Upper lobe of right lung (tissue), 1 donor: ENCODE results near the gene RPS21. TPM values are rescaled to one million over a fixed set of nuclear protein-coding genes. Genes with fewer than 3 reads are reported as not detected.

Experiments used
- ATAC-seq: fragments of 200-7000 bp; cut with Tn5 transposase; one replicate; pipeline ENCODE4 v1.9.1; 2020; ENCODE audit warnings: mild to moderate bottlenecking, moderate library complexity
- DNase-seq: peaks from one replicate; pipeline ENCODE4 v3.0.0-alpha.2; 2020
- H3K27ac ChIP-seq: fragments of 200-600 bp; one replicate; pipeline ENCODE4 v1.8.0; 2022
- H3K27me3 ChIP-seq: fragments of 200-600 bp; one replicate; pipeline ENCODE4 v1.8.0; 2022; ENCODE audit warnings: mild to moderate bottlenecking
- H3K36me3 ChIP-seq: fragments of 200-600 bp; one replicate; pipeline ENCODE4 v1.8.0; 2022
- H3K4me1 ChIP-seq: fragments of 200-600 bp; one replicate; pipeline ENCODE4 v1.8.0; 2022
- H3K4me3 ChIP-seq: fragments of 200-600 bp; one replicate; pipeline ENCODE4 v1.8.0; 2022; ENCODE audit warnings: mild to moderate bottlenecking
- H3K9me3 ChIP-seq: fragments of 200-600 bp; one replicate; pipeline ENCODE4 v1.8.0; 2022
- intact Hi-C: fragments of 100-400 bp; cut with DNase I; formaldehyde crosslinking; loops from one replicate; pipeline ENCODE4 v1.11.0; 2022
- total RNA-seq: library from RNA; stranded (reverse); fragmentation: NEBNext Ultra II Directional; extraction: Animal tissue kit (Norgen Biotek cat#: 25700); gene quantifications from one replicate; pipeline ENCODE4 v1.2.1, GENCODE V29; 2021
- TF ChIP-seq, protein P1 (sequence below): fragments of 200-600 bp; IDR thresholded peaks from one replicate; pipeline ENCODE4 v1.8.0; 2022; ENCODE audit warnings: antibody characterized with exemption
- donor health status: DM: no; HTN: yes; CAD: no; lungs with severe emphysema.

Gene RPS21
- total RNA-seq, 1 donor from 2014 or later, result 1,050 TPM

- intact Hi-C loops, result no loop called here
- ATAC-seq (no peak), DNase-seq (no peak)
- Histone ChIP-seq H3K4me3 (peak overlapping the region; percentile 13), H3K36me3 (no peaks in the 10 kb centered on the region), H3K27ac (peak overlapping the region; percentile 83), H3K9me3 (no peaks in the 10 kb centered on the region), H3K4me1 (peaks cover 75% of the 10 kb centered on the region), H3K27me3 (no peaks in the 10 kb centered on the region)
- TF ChIP-seq, protein P1, sequence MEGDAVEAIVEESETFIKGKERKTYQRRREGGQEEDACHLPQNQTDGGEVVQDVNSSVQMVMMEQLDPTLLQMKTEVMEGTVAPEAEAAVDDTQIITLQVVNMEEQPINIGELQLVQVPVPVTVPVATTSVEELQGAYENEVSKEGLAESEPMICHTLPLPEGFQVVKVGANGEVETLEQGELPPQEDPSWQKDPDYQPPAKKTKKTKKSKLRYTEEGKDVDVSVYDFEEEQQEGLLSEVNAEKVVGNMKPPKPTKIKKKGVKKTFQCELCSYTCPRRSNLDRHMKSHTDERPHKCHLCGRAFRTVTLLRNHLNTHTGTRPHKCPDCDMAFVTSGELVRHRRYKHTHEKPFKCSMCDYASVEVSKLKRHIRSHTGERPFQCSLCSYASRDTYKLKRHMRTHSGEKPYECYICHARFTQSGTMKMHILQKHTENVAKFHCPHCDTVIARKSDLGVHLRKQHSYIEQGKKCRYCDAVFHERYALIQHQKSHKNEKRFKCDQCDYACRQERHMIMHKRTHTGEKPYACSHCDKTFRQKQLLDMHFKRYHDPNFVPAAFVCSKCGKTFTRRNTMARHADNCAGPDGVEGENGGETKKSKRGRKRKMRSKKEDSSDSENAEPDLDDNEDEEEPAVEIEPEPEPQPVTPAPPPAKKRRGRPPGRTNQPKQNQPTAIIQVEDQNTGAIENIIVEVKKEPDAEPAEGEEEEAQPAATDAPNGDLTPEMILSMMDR, result no peak
Measured at GRCh38 chr20:62357681-62358080, 29.2 kb upstream of the RPS21 start.

GRCh38 chr20:62358171-62359042 is 28.5 kb upstream of the RPS21 start:
- no peaks in the 10 kb centered on the region for H3K27me3 ChIP-seq
- peaks cover 74% of the 10 kb centered on the region for H3K4me1 ChIP-seq
- H3K27ac ChIP-seq, result peak overlapping the region; percentile 83
- intact Hi-C loops, result no loop called here
- TF ChIP-seq, protein P1, result no peak
- peak; percentile 29 for ATAC-seq
- H3K4me3 ChIP-seq, result peak overlapping the region; percentile 5
- no peaks in the 10 kb centered on the region for H3K9me3 ChIP-seq
- H3K36me3 ChIP-seq, result no peaks in the 10 kb centered on the region
- DNase-seq, result no peak

DNA sequence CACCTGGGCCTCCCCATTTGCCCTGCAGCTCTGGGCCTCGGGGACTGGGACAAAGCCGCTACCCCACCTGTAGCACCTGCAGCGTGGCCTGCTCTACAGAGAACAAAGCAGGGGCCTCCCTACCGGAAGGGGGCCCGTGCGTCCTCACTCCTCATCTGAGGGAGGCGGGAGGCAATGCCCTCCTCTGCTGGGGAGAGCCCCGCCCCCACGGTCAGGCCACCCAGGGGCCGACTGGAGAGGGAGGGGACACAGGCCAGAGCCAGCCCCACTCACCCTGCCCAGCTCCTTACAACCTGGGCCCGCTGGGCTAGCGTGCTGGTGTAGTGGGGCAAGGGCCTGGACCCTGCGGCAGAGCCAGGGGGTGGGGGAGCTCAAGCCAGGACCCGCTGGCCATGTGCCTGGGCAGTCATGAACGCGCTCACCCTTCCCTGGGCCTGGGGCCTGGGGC is 27.8 kb upstream of the RPS21 start:
- ATAC-seq, result no peak
- Histone ChIP-seq H3K4me1 (peaks cover 80% of the 10 kb centered on the region), H3K36me3 (no peaks in the 10 kb centered on the region), H3K4me3 (no peak overlapping the region), H3K27ac (peak overlapping the region; percentile 83), H3K27me3 (no peaks in the 10 kb centered on the region), H3K9me3 (no peaks in the 10 kb centered on the region)
- TF ChIP-seq, protein P1, result no peak
- DNase-seq, result no peak
- intact Hi-C loops, result no loop called here

DNA sequence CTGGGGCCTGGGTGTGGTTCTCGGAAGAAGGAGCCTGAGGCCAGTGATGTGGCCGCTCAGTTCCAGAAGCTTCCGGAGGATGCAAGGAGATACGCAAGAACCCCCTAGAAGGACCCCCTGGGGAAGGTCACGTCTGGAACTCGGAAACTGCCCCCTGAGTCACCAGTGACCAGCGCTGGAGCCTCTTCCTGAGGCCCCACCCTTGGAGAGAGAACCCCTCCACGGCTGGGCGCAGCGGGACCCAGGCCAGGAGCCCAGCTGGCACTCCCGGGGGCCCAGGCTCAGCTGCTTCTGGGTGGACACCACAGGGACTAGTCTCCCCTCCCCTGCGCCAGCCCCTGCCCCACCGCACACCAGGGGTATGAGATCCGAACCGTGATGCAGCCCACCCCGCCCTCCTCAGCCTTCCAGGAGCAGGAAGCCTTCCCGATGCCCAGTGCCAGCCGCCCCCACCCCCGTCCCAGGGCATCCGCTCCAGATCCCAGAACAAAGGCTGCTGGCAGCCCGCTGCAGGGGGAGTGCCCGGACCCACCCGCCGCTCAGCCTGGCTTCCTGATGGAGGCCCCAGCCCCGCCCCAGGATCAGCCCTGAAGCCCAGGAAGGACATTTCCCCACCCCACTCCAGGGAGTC is 27.3 kb upstream of the RPS21 start:
- Histone ChIP-seq H3K4me3 (no peak overlapping the region), H3K9me3 (no peaks in the 10 kb centered on the region), H3K4me1 (peaks cover 86% of the 10 kb centered on the region), H3K27me3 (no peaks in the 10 kb centered on the region), H3K27ac (peak overlapping the region; percentile 83), H3K36me3 (no peaks in the 10 kb centered on the region)
- ATAC-seq (peak; percentile 1), DNase-seq (no peak)
- TF ChIP-seq, protein P1, result no peak
- intact Hi-C loops, result no loop called here

DNA sequence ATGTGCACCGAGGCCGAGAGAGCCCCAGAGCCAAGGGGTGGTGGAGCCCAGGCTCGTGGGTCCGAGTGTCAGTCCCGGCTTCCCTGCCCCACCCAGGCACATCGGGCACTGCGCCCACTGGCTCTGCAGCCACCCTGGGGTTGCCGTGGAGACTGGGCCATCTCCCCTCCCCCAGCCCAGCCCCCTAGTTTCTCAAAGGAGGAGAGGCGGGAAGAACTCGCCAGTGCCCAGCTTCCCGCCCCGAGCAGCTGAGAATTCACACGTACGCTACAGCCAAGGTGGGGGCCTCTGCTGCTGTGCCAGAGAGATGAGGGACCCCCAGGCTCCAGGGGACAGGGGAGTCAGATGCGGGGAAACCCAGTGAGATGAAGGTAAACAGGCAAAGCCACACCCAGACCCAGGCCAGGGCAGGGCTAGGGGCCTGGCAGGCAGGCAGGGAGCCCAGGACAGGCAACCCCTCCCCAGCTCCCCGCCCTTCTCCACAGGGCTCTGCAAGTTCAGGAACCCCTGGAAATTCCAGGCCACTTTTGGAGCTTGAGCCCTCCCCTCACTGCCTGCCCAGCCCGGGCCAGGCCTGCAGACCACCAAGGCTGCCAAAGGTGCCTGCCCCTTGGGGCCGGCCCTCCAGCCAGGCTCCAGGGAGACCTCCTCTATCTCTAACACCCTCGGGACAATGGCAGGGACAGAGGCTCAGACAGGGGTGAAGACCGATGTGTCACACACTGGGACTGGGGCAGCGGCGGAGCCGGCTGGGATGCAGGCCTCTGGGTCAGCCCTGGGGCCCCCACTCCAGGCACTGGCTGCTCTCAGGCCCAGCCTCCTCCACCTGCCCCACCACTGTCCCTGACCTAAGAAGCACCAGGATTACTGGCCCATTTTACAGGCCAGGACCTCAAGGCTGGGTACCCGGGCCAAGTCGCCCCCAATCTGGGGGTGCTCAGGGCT is 25.8 kb upstream of the RPS21 start:
- Histone ChIP-seq H3K4me3 (no peak overlapping the region), H3K36me3 (no peaks in the 10 kb centered on the region), H3K27ac (peak overlapping the region; percentile 72), H3K4me1 (peaks cover 78% of the 10 kb centered on the region), H3K27me3 (no peaks in the 10 kb centered on the region), H3K9me3 (no peaks in the 10 kb centered on the region)
- TF ChIP-seq, protein P1, result no peak
- ATAC-seq (peak; percentile 32), DNase-seq (peak; percentile 82)
- intact Hi-C loops, result no loop called here
